ENCODE measurements around the gene TACR1. TPM values are rescaled to one million over a fixed set of nuclear protein-coding genes. Genes with fewer than 3 reads are reported as not detected.
A peak's percentile ranks its signal among the peaks of the same experiment; 100 is the strongest.
"Not testable (repeated sequence)": the region's sequence is repeated elsewhere in the genome, so short reads cannot be mapped to it uniquely, and the experiment has no call there.

Gene TACR1
- total and polyA plus RNA-seq, 2 experiments from 2014 or later, result 3.5 to 7.3 TPM

DNA sequence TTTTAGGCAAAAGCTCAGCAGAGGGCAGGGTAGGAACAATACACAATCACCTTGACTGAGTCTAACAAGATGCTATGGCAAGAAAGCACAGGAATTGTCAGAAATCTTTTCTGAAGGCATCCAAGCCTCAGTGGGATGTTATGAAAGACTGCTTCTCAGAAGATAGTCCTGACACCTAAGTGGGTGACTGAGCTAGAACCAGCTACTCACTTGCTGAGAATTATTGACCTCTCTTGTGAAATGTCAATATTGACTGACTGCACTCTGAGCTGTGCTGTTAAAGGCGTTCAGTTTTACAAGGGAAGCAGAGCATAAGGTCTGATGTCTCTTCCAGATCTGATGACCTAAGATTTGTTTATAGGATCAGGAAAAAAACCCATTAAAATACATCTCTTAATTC lies 46.1 kb downstream of the TACR1 start:
- no peak for ATAC-seq
- Histone ChIP-seq H3K27ac (ENCODE audit: low read depth) (no peak overlapping the region), H3K36me3 (ENCODE audit: insufficient read depth) (no peaks in the 10 kb centered on the region)

DNA sequence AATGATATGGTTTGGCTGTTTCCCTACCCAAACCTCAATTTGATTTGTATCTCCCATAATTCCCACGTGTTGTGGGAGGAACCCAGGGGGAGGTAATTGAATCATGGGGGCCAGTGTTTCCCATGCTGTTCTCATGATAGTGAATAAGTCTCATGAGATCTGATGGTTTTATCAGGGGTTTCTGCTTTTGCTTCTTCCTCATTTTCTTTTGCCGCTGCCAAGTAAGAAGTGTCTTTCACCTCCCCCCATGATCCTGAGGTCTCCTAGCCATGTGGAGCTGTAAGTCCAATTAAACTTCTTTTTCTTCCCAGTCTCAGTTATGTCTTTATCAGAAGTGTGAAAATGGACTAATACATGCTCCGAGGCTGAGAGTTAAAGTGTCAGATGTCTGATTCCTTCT lies 47.1 kb downstream of the TACR1 start:
- not testable (repeated sequence) for H3K4me2 ChIP-seq; H2AFZ ChIP-seq; DNase-seq (ENCODE audit: low spot score); H3K4me3 Mint-ChIP-seq; H3K9me2 ChIP-seq (ENCODE audit: insufficient read depth); H3K4me3 ChIP-seq; ATAC-seq; H3F3A ChIP-seq (replicated peaks; ENCODE audit: low read depth); H4K20me1 ChIP-seq (replicated peaks; ENCODE audit: insufficient read depth); H3K36me3 ChIP-seq (ENCODE audit: insufficient read depth); H3K27me3 ChIP-seq (ENCODE audit: insufficient read depth); H3K79me2 ChIP-seq (replicated peaks; ENCODE audit: insufficient read depth); H3K27ac Mint-ChIP-seq; H3K27ac ChIP-seq (ENCODE audit: low read depth); H3K27me3 Mint-ChIP-seq (ENCODE audit: insufficient read depth, low read depth, poor library complexity)
- peaks cover 11% of the 10 kb centered on the region for H3K9me3 Mint-ChIP-seq
- peaks cover 12% of the 10 kb centered on the region for H3K4me1 Mint-ChIP-seq
- H3K36me3 Mint-ChIP-seq (ENCODE audit: low read depth), result peaks cover 15% of the 10 kb centered on the region
- H3K4me1 ChIP-seq (ENCODE audit: insufficient read depth), result peaks cover 13% of the 10 kb centered on the region

More for the DNA sequence above, 46.1 kb downstream of the TACR1 start:
- Histone ChIP-seq H4K20me1 (replicated peaks; ENCODE audit: insufficient read depth) (no peaks in the 10 kb centered on the region), H3K27me3 (ENCODE audit: insufficient read depth) (no peaks in the 10 kb centered on the region), H3K4me3 (no peak overlapping the region), H2AFZ (no peak overlapping the region), H3K79me2 (replicated peaks; ENCODE audit: insufficient read depth) (no peaks in the 10 kb centered on the region), H3K9me2 (ENCODE audit: insufficient read depth) (no peaks in the 10 kb centered on the region), H3F3A (replicated peaks; ENCODE audit: low read depth) (no peaks in the 10 kb centered on the region), H3K4me2 (no peak overlapping the region), H3K4me1 (ENCODE audit: insufficient read depth) (peaks cover 13% of the 10 kb centered on the region)
- Mint-ChIP-seq H3K4me3 (no peak overlapping the region), H3K9me3 (peaks cover 10% of the 10 kb centered on the region), H3K27ac (no peak overlapping the region), H3K4me1 (peaks cover 12% of the 10 kb centered on the region), H3K27me3 (ENCODE audit: insufficient read depth, low read depth, poor library complexity) (peaks cover 6% of the 10 kb centered on the region), H3K36me3 (ENCODE audit: low read depth) (peaks cover 14% of the 10 kb centered on the region)
- DNase-seq (ENCODE audit: low spot score), result no peak
- TF ChIP-seq CREB1 (CRISPR knock-in tag; IDR thresholded peaks at IDR 0.05; ENCODE audit: low read depth), result no peak
- TF ChIP-seq, protein P1, sequence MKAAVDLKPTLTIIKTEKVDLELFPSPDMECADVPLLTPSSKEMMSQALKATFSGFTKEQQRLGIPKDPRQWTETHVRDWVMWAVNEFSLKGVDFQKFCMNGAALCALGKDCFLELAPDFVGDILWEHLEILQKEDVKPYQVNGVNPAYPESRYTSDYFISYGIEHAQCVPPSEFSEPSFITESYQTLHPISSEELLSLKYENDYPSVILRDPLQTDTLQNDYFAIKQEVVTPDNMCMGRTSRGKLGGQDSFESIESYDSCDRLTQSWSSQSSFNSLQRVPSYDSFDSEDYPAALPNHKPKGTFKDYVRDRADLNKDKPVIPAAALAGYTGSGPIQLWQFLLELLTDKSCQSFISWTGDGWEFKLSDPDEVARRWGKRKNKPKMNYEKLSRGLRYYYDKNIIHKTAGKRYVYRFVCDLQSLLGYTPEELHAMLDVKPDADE (IDR thresholded peaks at IDR 0.05), result no peak
- TF ChIP-seq STAT1 (IDR thresholded peaks at IDR 0.05; ENCODE audit: unreplicated experiment), result no peak
- TF ChIP-seq JUNB (IDR thresholded peaks at IDR 0.05; ENCODE audit: unreplicated experiment), result no peak
- no peak for TF ChIP-seq NANOG (IDR thresholded peaks at IDR 0.05; ENCODE audit: borderline replicate concordance)
- TF ChIP-seq ZNF331 (CRISPR knock-in tag; IDR thresholded peaks at IDR 0.05; ENCODE audit: low read depth), result no peak
- no peak for TF ChIP-seq EZH2 (IDR thresholded peaks at IDR 0.05; ENCODE audit: low read depth, unreplicated experiment)
- TF ChIP-seq, protein P2, sequence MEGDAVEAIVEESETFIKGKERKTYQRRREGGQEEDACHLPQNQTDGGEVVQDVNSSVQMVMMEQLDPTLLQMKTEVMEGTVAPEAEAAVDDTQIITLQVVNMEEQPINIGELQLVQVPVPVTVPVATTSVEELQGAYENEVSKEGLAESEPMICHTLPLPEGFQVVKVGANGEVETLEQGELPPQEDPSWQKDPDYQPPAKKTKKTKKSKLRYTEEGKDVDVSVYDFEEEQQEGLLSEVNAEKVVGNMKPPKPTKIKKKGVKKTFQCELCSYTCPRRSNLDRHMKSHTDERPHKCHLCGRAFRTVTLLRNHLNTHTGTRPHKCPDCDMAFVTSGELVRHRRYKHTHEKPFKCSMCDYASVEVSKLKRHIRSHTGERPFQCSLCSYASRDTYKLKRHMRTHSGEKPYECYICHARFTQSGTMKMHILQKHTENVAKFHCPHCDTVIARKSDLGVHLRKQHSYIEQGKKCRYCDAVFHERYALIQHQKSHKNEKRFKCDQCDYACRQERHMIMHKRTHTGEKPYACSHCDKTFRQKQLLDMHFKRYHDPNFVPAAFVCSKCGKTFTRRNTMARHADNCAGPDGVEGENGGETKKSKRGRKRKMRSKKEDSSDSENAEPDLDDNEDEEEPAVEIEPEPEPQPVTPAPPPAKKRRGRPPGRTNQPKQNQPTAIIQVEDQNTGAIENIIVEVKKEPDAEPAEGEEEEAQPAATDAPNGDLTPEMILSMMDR (conservative IDR thresholded peaks at IDR 0.05; ENCODE audit: low read depth in 2 of 2), result 0 out of 4 replicates have a peak, but pooled peaks of 1 of the 2 experiments have one; percentile 4

DNA sequence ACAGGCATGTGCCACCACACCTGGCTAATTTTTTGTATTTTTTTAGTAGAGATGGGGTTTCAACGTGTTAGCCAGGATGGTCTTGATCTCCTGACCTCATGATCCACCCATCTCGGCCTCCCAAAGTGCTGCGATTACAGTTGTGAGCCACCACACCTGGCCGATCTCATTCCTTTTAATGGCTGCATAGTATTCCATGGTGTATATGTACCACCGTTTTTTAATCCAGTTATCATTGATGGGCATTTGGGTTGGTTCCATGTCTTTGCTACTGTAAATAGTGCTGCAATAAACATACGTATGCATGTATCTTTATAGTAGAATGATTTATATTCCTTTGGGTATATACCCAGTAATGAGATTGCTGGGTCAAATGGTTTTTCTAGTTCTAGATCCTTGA lies 51.4 kb downstream of the TACR1 start:
- peaks cover 15% of the 10 kb centered on the region for H3K36me3 Mint-ChIP-seq (ENCODE audit: low read depth)
- ATAC-seq; H3K27me3 Mint-ChIP-seq (ENCODE audit: insufficient read depth, low read depth, poor library complexity); H3K4me1 Mint-ChIP-seq; DNase-seq (ENCODE audit: low spot score); H3K4me1 ChIP-seq (ENCODE audit: insufficient read depth); H3K27me3 ChIP-seq (ENCODE audit: insufficient read depth); H3K4me3 Mint-ChIP-seq; H2AFZ ChIP-seq; H3K27ac Mint-ChIP-seq; H4K20me1 ChIP-seq (replicated peaks; ENCODE audit: insufficient read depth); H3K27ac ChIP-seq (ENCODE audit: low read depth); H3K36me3 ChIP-seq (ENCODE audit: insufficient read depth); H3K9me2 ChIP-seq (ENCODE audit: insufficient read depth); H3K4me3 ChIP-seq; H3F3A ChIP-seq (replicated peaks; ENCODE audit: low read depth); H3K4me2 ChIP-seq; H3K79me2 ChIP-seq (replicated peaks; ENCODE audit: insufficient read depth): not testable (repeated sequence)
- peaks cover 11% of the 10 kb centered on the region; the same call in 2 of the 3 replicates for H3K9me3 Mint-ChIP-seq

Data from GM23338 (cell line).